Stimulated activated naive CD8-positive, alpha-beta T cell treated with anti-CD3 and anti-CD28 coated beads, Interleukin-15, Interleukin-2, amounts not matched to agents 100 U/mL and 50 U/mL, for 24 hours (primary cell): Measurements from ENCODE around the gene SNRPD1.
"Not testable (repeated sequence)": the region's sequence is repeated elsewhere in the genome, so short reads cannot be mapped to it uniquely, and the experiment has no call there.

ENCODE experiments used
- ATAC-seq: fragments of 150-1000 bp; cut with Tn5 transposase; one replicate; pipeline ENCODE4 v1.10.0; 2021
- DNase-seq: peaks from one replicate; pipeline ENCODE4 v3.0.0; 2021

Gene SNRPD1

DNA sequence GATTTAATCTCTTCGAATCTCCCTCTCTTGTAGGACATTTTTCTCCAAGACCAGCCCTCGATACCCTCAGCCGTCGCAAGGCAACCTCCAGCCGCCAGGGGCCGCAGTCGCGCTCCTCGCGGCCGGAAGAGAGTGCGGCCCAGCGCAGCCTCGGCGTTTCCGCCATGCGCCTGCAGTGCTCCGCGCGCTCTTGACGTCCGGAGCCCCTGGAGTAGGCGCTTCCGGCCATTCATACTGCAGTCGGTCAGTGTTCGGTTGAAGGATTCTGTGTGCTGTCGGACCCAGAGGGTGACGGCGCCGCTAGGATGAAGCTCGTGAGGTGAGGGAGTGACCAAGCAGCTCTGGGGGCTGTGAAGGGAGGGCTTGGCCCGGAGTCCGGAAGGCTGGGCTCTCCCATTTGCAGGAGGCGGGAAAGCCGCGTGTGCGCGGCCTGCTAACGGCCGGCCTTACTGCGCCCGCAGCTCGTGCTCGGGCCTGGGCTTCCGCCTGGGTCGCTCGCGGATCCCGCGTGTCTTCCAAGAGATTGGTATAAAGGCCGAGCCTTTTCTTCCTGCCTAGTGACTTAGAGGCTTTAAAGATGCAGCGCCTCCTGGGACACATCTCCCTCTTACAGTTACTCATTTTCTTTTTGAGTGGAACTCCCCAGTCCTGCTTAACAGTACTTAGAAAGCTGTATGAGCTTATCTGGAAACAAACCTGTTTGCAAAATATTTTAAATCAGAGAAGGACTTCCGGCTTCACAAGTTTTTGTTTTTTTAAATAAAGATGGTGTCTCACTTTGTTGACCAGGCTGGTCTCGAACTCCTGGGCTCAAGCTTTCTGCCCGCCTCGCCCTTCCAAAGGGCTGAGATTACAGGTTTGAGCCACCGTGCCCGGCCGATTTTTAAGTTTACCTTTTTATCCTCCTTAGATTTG lies at the start of gene SNRPD1:
TSS of gene SNRPD1 (plus strand) at position 190 of the 915 bp plus-strand sequence. CDS start at position 306, 116 bp downstream.
- ATAC-seq, result peak; percentile 100
- peak; percentile 93 for DNase-seq

DNA sequence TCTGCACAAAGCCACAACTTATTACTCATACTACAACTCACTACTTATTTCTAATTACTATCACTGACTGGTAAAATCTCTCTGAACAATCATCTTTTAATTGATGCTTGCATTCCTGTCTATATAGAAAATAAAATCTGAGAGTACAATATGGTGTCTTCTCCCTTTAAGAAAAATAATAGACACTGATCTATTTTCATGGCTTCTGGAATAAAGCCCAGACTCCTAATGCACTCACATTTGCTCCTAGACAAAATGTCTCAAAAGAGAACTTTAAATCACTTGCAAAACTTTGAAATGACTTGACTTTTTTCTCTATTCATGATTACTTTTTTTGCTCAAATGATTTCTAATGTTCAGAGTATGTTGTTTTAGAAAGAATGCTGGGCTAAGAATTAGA lies 40.3 kb upstream of the SNRPD1 start:
- no peak for ATAC-seq

DNA sequence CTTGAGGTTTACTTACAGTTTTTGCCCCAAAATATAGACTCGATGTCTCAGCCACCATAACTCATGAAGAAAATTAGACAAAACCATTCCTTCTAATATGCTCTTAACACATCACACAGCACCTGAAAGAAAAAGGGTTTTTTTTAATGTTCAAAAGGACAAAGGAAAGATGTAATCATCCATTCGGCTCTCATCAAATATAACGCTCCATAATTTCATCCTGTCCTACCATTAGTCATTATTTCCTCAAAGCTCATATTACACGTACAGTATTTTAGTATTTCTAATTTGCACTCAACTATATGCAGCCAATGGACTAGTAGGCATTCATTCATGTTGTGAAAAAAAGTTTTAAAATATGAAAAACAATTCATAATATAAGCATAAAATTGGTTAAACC lies 36.5 kb upstream of the SNRPD1 start:
- ATAC-seq, result no peak
- no peak for DNase-seq

More for the DNA sequence above, 40.3 kb upstream of the SNRPD1 start:
- no peak for DNase-seq

DNA sequence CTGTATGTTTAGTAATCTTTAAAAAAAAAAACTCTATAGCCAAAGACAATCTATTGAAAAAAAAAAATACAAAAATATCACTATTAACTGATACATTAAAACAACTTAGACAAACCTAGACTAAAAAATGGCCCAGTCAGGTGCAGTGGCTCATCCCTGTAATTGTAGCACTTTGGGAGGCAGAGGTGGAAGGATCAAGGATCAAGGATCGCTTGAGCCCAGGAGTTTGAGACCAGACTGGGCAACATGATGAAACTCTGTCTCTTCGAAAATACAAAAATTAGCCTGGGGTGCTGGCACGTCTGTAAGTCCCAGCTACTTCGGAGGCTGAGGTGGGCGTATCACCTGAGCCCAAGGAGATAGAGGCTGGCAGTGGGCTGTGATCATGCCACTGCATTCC lies 27.7 kb upstream of the SNRPD1 start:
- DNase-seq, result no peak

DNA sequence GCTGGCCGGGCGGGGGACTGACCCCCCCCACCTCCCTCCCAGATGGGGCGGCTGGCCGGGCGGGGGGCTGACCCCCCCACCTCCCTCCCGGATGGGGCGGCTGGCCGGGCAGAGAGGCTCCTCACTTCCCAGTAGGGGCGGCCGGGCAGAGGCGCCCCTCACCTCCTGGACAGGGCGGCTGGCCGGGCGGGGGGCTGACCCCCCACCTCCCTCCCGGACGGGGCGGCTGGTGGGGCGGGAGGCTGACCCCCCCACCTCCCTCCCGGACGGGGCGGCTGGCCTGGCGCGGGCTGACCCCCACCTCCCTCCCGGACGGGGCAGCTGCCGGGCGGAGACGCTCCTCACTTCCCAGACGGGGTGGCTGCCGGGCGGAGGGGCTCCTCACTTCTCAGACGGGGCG lies 19.8 kb upstream of the SNRPD1 start:
- not testable (repeated sequence) for DNase-seq, ATAC-seq

More for the DNA sequence above, 27.7 kb upstream of the SNRPD1 start:
- no peak for ATAC-seq

DNA sequence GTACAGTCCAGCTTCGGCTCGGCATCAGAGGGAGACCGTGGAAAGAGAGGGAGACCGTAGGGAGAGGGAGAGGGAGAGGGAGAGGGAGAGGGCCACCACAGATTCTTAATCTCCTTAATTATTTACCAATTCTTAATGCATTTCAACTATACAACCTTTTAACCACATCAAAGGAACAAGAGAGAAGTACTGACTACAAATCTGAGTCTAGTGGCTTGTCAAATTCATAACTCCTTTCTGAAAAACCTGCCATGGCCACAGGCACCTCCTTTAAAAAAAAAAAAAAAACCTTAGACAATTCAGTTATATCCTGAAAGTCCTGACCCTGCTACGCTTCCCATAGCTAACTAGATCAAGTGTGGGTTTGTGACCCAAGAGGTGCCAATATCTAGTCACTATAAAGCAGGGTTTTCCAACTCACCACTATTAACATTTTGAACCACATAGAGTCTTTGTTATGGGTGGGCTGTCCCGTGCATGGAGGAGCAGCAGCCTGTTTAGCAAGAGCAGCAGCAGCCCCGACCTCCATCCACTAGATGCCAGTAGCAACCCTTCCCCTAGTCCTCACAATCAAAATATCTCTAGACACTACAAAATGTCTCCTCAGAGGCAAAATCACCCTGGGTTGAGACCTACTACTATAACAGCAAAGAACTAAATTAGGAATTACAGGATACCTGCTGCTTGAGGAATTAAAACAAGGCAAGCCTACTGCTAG lies 18.4 kb upstream of the SNRPD1 start:
- ATAC-seq (peak; percentile 52), DNase-seq (no peak)

DNA sequence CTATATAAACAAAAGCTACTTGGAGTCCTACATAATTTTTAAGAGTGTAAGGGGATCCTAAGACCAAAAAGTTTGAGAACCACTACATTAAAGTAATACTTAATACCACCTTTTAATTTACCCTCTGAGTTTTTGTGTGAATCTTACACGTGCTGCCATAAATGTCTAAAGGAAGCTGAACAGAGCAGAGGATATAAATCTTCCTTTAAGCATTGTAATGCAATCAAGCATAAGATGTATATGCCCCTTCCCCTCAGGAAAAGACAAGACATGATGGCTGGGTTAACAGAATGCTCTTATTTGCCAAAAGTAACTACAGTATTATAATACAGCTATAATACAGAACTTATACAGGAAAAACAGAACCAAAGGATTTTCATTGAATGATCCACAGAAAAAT lies 14.5 kb upstream of the SNRPD1 start:
- DNase-seq, result no peak
- ATAC-seq, result no peak

DNA sequence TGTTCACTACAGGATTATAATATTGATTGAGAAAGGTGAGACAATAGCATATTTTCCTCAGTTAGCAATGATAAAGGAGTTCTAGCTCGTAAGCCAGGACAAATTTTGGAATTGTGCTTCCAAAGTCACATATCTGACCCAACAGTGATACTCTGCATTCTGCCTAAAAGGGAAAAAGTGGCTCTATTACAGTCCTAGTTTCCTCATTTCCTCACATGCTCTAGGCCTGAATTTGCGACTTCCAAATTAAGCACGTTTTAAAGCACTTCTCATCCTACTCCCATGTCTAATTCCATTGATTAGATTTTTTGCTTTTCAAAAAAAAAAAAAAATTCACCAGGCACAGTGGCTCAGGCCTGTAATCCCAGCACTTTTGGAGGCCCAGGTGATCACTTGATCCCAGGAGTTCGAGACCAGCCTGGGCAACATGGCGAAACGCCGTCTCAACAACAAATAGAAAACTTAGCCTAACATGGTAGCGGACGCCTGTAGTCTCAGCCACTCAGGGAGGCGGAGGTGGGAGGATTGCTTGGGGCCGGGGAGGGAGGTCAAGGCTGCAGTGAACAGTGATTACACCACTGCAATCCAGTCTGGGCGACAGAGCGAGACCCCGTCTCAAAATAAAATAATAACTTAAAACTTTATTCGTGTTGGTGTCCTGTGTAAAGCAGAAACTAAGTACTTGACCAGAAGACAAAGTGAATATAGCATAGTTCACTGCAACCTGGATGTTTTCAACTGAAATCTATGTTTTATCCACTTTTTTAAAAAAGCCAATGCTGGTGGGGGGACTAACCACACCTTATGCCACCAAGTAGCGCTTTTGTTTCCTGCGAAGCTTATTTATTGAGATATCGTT lies 13.2 kb upstream of the SNRPD1 start:
- no peak for ATAC-seq

DNA sequence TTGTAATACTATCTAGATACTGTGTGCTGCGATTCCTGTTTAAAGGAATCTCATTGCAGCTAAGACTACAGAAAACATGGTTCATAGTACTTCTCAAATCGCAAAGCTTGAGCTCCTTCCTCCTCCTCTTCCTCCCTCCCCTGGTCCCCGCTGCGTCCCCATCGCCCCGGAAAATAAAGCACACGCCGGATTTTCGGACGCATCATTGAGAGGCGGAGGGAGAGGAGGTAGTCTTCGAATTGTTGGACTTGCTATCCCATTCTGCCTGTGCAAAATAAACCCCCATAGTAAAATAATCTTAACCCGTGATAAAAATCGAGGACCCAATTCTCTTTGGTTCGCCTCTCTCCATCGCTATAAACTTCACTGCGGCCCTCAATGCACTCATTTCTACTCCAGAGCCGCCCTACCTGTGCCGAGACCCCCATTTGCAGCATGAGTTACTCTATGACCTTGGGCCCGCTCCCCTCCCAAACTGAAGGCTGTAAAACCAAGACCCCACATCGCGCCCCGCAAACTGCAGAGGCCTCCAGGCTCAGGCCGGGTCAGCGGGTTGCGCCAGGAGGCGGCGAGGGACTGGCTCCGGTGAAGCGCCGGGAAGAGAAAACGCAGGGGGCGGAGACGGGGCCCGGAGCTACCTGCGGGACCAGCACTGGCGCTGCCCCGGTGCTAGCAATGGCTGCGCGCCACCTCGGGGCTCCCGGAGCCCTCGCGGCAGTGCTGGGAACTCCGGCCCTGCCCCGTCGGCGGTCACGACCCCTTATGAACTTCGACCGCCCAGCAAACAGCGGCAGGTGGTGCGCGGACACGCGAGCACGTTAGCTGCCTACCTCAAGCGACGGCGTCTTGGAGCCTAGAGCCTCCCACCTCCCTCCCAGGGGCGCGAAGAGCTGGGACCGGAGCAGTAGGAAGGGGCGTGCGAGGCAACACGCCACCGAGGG lies 12.3 kb upstream of the SNRPD1 start:
- DNase-seq (peak; percentile 23), ATAC-seq (peak; percentile 48)

More for the DNA sequence above, 13.2 kb upstream of the SNRPD1 start:
- no peak for DNase-seq

DNA sequence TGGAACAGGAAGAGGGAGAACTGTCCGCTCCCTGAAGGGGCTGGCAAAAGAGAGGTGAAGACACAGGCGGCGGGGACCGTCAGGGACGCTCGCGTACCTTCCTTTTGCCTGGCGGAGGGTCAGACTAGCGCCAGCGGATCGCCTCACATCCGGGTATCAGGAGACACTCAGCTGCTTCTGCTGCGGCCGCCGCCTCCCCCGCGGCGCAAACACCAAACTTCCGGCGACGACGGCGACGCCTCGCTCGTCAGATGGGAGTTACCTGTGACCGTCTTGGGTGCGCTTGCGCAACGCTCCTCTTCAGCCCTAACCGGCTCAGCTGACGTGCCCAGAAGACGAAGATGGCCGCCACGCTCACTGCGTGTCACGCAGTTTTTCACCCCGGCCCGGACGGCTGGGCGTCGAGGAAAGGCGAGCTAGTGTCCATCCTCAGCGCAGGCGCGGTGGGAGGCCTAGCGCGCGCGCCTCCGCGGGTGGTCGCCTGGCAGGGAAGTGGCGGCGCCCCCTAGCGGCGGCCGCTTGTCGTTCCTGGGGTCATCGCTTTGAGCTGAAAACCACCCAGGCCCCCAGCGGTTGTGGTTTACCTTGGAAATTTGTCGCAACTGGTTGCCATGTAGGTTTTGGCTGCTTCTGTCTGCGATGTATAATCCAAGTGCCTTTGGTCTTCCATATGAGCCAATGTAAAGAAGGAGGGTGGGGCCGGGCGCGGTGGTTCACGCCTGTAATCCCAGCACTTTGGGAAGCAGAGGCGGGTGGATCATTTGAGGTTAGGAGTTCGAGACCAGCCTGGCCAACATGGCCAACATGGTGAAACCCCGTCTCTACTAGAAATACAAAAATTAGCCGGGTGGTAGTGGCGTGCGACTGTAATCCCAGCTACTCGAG lies 11.3 kb upstream of the SNRPD1 start, which contains the start of gene ESCO1:
TSS of gene ESCO1 (minus strand) at position 179 of the 885 bp plus-strand sequence. CDS start 25,861 bp downstream, outside the sequence.
- ATAC-seq, result peak; percentile 96
- DNase-seq, result peak; percentile 94

DNA sequence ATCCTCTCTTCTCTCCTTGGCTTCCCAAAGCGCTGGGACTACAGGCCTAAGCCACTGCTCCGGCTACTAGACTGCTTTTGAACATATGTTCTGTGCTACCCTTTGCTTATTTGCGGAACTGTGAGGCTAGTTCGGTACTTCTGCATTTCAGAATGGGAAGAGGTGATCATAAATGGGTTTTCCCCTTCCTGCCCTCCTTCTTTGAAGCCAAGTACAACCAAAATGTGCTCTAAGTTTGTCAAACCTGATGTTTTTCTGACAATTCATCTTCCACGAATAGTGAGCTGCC lies 9.9 kb upstream of the SNRPD1 start:
- ATAC-seq (no peak), DNase-seq (peak; percentile 15)

DNA sequence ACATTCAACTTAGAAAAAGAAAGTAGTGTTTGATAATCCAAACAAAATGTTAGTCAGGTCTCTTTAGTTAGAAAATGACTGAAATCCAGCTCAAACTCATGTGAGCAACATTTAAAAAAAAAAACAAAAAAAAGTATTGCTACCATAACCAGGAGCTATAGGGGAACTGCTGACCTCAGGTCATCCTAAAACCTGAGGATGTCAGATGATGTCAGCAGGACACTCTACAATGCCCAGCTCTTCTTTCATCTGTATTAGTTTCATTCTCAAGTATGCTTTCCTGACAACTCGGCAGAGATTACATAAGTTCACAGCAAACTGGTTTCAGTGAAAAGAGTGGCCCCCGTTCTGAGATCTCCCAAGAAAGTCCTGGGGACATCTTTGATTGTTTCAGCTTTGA lies 7.4 kb upstream of the SNRPD1 start:
- no peak for DNase-seq
- ATAC-seq, result no peak

DNA sequence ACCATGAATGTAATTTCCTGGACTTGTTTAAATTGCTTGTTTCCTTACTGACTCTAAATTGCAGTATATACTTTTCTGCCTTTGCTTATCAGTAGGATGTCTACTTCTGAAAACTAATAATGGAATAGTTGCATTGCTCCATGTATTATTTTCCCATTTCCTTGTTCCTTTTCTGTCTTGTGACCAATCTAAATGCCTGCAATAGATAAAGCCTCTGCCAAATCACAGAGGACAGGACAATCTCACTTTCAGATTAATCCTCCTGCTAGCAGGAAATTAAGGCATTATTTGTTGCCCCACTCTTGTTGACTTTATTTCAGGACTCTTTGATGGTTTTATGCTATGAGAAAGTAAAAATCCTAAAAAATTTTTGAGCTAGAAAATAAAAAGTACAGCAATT lies 6.9 kb upstream of the SNRPD1 start:
- ATAC-seq (no peak), DNase-seq (no peak)

DNA sequence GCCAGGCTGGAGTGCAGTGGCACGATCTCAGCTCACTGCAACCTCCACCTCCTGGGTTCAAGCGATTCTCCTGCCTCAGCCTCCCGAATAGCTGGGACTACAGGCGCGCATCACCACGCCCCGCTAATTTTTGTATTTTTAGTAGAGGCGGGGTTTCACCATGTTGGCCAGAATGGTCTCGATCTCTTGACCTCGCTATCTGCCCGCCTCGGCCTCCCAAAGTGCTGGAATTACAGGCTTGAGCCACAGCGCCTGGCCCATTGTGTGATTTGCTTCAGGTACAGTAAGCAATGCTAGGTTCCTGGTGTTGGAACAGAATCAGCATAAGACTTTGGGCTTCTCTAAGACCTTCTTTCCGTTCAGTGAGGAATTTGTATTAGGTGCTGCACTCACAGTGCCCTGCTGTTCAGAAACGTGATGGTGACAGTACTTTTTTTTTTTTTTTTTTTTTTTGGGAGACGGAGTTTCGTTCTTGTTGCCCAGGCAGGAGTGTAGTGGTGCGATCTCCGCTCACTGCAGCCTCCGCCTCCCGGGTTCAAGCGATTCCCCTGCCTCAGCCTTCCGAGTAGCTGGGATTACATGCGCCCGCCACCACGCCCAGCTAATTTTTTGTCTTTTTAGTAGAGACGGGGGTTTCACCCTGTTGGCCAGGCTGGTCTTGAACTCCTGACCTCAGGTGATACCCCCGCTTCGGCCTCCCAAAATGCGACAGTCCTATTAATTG lies 551 bp upstream of the SNRPD1 start:
- ATAC-seq, DNase-seq: not testable (repeated sequence)

DNA sequence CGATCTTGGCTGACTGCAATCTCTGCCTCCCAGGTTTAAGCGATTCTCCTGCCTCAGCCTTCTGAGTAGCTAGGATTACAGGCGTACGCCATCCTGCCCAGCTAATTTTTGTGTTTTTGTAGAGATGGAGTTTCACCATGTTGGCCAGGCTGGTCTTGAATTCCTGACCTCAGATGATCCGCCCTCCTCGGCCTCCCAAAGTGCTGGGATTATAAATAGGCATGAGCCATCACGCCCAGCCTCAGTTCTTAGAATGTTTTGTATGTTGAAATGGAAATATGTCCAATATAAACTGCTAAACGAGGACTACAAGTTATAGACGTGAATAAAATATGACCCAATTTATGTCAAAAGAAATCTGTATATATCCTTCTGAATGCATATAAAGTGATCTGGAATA lies 9.5 kb downstream of the SNRPD1 start:
- ATAC-seq, DNase-seq: not testable (repeated sequence)

DNA sequence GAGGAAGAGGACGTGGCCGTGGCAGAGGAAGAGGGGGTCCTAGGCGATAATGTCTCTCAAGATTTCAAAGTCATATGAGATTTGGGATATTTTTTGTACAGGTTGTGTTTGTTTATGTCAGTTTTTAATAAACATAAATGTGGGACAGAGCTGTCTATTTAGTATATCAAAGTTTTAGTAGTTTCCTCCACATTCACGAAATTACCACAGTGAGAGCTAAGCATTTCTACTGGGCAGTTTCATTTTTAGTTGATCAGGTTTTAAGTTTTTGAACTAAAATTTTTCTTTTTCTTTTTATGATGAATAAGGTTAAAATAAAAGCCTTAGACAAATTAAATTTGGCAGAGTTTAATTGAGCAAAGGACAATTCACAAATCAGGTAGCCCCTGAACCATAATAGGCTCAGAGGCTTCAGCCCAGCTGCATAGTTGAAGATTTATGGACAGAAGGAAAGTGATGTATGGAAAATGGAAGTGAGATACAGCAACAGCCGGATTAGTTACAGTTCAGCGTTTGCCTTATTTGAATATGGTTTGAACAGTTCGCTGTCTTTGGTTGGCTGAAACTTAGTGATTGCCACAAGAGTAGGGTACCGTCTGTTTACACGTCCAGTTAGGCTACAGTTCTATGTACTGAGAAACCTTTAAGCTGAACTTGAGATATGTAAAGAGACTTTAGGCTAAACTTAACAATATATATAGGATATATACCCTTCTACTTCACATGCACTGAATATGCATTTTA lies 17.1 kb downstream of the SNRPD1 start:
- ATAC-seq (no peak), DNase-seq (no peak)

DNA sequence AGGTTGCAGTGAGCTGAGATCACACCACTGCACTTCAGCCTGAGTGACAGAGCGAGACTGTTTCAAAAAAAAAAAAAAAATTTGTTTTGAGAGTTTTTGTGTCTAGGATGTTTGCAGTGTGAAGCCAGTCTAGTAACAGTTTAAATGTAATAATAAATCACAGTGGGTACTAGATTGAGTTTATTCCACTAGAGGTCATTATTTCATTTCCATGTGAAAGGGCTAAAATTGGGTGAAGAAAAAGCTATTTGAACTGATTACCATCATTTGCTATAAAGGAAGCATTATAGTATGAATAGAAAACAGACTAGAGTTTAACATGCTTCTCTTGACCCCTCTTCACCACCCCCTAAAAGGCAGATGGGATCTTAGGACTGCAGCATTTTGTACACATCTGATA lies 20.3 kb downstream of the SNRPD1 start:
- no peak for DNase-seq
- ATAC-seq, result no peak

DNA sequence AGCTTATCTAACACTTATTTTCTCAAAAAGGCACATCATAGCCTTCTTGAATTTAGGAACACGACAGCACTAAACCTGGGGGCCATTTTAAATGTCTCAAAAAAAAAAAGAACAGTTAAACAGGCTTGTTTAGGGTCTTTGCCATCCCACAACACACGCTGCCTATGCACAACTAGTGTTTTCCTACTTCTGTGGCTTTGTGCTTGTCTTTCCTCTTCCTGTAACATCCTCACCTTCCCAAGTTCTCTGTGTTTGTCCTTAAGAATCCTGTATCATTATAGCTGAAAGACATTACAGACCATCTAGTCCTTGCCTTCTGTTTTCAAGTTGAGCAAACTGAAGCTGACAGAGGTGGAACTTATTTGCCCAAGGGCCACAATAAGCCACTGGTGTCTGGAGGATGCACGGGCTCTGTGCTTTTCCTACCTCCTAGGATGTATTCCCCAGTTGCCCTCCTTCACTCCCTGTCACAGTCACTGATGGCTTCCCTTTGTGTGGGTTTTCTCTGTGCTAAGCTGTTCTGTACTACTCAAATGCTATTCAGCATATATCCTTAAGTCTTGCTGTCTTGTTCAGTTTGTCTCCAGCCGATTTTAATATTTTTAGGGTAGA lies 22.6 kb downstream of the SNRPD1 start:
- DNase-seq, result no peak
- ATAC-seq, result no peak
